Transverse colon (tissue), 4 donors: ENCODE measurements around the gene OR5AN1. TPM values are rescaled to one million over a fixed set of nuclear protein-coding genes. Genes with fewer than 3 reads are reported as not detected.

Experiments used
- DNase-seq: peaks from one replicate; pipeline ENCODE4 v3.0.0-alpha.2; 2019
- H3K27ac ChIP-seq, 4 donors: fragments of 200-600 bp; sonication (generic); 2 replicates each; pipeline ENCODE4 v1.5.1; 2016 to 2018; ENCODE audit warnings: inconsistent platforms in 4 of 4
- H3K27me3 ChIP-seq: fragments of 200-600 bp; sonication (generic); 2 replicates; pipeline ENCODE4 v1.5.1; 2017; ENCODE audit warnings: inconsistent platforms
- H3K36me3 ChIP-seq, 4 donors: fragments of 200-600 bp; sonication (generic); 2 replicates each; pipeline ENCODE4 v1.5.1; 2017 to 2019; ENCODE audit warnings: inconsistent platforms in 4 of 4
- H3K4me1 ChIP-seq, 4 donors: fragments of 200-600 bp; sonication (generic); 2 replicates each; pipeline ENCODE4 v1.5.1; 2017 to 2020; ENCODE audit warnings: inconsistent platforms in 4 of 4
- H3K4me3 ChIP-seq, 4 donors: fragments of 200-600 bp; sonication (generic); 1 replicate in 1 of 4; 2 replicates in 3 of 4; pipeline versions ENCODE4 v1.5.1 to v1.6.1; 2017 to 2019; ENCODE audit warnings: inconsistent platforms in 4 of 4
- H3K9me3 ChIP-seq, 2 donors: fragments of 200-600 bp; sonication (generic); 2 replicates each; pipeline ENCODE4 v1.5.1; 2017 to 2019; ENCODE audit warnings: inconsistent platforms in 2 of 2
- EP300 ChIP-seq: sonication (generic); formaldehyde crosslinking; IDR thresholded peaks from one replicate; pipeline ENCODE4 v1.6.1; 2017; ENCODE audit warnings: antibody characterized with exemption, low read depth
- POLR2A ChIP-seq: fragments of 450-650 bp; IDR thresholded peaks from one replicate; pipeline ENCODE4 v1.6.1; 2016; ENCODE audit warnings: antibody characterized with exemption, mild to moderate bottlenecking, moderate library complexity
- POLR2AphosphoS5 ChIP-seq, 3 donors: sonication (generic); formaldehyde crosslinking; IDR thresholded peaks; one replicate each; pipeline ENCODE4 v1.6.1; 2016; ENCODE audit warnings: antibody characterized with exemption in 3 of 3
- whole genome bisulfite sequencing, 2 donors: methylation state at CpG; one replicate each; pipeline ENCODE4 v1.1.5; 2018; ENCODE audit warnings: low coverage in 1 of 2; 5-methylcytosine and 5-hydroxymethylcytosine counted together
- in situ Hi-C, 4 donors: fragments of 200-750 bp; cut with MboI; loops; one replicate each; pipeline versions ENCODE4 v1.15.0 to v1.15.1; 2017; ENCODE audit warnings: low sequenced_read_pairs in 3 of 4, low pct_ligation_motif_present in 1 of 4, low pct_unique_long_range_greater_than_20kb in 1 of 4
- intact Hi-C: fragments of 100-400 bp; cut with DNase I; formaldehyde crosslinking; loops from one replicate; pipeline ENCODE4 v1.15.1; 2023; ENCODE audit warnings: low total_unique reads
- total RNA-seq, 4 donors: library from RNA; depleted of rRNA; stranded (reverse); fragments of >200 nt; gene quantifications; one replicate each; pipeline ENCODE4 v1.1.0, GENCODE V29; 2016
- TF ChIP-seq, protein P1 (sequence below), 5 experiments: fragments of 200-600 bp in 3 of 5; fragments of 450-650 bp in 2 of 5; sonication (generic) in 3 of 5; IDR thresholded peaks; 1 replicate in 2 of 5; 2 replicates in 3 of 5; pipeline ENCODE4 v1.5.1; 2016 to 2017; ENCODE audit warnings: antibody characterized with exemption in 5 of 5, inconsistent platforms in 3 of 5, mild to moderate bottlenecking in 2 of 5, moderate library complexity in 1 of 5

The OR5AN1 gene
- total RNA-seq, 4 donors from 2014 or later = not detected

DNA sequence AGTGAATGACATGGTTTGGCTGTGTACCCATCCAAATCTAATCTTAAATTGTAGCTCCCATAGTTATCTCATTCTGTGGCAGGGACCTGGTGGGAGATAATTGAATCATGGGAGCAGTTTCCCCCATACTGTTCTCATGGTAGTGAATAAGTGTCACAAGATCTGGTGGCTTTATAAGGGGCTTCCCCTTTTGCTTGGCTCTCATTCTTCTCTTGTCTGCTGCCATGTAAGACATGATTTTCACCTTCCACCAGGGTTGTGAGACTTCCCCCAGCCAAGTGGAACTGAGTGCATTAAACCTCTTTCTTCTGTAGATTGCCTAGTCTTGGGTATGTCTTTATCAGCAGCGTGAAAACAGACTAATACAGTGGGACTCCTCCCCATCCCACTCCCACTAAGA lies 56.4 kb downstream of the OR5AN1 start:
- no peak for TF ChIP-seq POLR2AphosphoS5 (IDR thresholded peaks at IDR 0.05)
- TF ChIP-seq POLR2A = no peak
- TF ChIP-seq, protein P1, sequence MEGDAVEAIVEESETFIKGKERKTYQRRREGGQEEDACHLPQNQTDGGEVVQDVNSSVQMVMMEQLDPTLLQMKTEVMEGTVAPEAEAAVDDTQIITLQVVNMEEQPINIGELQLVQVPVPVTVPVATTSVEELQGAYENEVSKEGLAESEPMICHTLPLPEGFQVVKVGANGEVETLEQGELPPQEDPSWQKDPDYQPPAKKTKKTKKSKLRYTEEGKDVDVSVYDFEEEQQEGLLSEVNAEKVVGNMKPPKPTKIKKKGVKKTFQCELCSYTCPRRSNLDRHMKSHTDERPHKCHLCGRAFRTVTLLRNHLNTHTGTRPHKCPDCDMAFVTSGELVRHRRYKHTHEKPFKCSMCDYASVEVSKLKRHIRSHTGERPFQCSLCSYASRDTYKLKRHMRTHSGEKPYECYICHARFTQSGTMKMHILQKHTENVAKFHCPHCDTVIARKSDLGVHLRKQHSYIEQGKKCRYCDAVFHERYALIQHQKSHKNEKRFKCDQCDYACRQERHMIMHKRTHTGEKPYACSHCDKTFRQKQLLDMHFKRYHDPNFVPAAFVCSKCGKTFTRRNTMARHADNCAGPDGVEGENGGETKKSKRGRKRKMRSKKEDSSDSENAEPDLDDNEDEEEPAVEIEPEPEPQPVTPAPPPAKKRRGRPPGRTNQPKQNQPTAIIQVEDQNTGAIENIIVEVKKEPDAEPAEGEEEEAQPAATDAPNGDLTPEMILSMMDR (IDR thresholded peaks at IDR 0.05) = no peak
- TF ChIP-seq EP300 = no peak
- no peaks in the 10 kb centered on the region for H3K4me1 ChIP-seq
- in situ Hi-C loops = no loop called here
- H3K27ac ChIP-seq = no peak overlapping the region
- no peak for DNase-seq
- H3K4me3 ChIP-seq = no peak overlapping the region
- intact Hi-C loops = no loop called here
- peaks cover 0 to 2% of the 10 kb centered on the region in 2 donors for H3K9me3 ChIP-seq
- no peaks in the 10 kb centered on the region for H3K27me3 ChIP-seq
- 65% methylated on average over 1 of the region's 1 CpG; no CpG with 5 or more reads in 1 of the 2 donors for WGBS, 2 donors
- H3K36me3 ChIP-seq = no peaks in the 10 kb centered on the region

DNA sequence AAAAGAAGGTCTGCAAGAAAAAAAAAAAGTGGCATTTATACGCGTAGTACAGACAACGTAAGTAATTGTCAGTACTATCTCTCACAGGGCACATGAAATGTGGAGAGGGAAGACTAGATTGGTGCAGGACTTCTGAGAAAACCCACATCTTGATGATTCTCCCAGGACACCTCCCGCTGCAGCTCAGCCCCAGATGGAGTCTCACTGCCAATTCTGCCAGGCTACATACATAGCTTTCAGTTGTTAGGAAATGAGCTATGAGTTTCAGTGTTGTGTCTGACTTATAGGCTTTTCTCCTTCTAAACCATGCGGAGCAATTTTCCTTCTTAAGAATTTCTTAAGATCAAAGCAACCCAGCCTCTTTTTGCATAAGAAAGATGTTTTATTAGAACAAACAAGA lies 57.9 kb downstream of the OR5AN1 start:
- no peak for DNase-seq
- Histone ChIP-seq H3K27me3 (no peaks in the 10 kb centered on the region), H3K9me3 (no peaks in the 10 kb centered on the region), H3K27ac (no peak overlapping the region), H3K4me1 (no peaks in the 10 kb centered on the region), H3K36me3 (no peaks in the 10 kb centered on the region), H3K4me3 (no peak overlapping the region)
- TF ChIP-seq POLR2AphosphoS5 (IDR thresholded peaks at IDR 0.05) = no peak
- 82 to 83% methylated on average over 5 of the region's 5 CpGs for WGBS, 2 donors
- intact Hi-C loops = no loop called here
- in situ Hi-C loops = no loop called here

DNA sequence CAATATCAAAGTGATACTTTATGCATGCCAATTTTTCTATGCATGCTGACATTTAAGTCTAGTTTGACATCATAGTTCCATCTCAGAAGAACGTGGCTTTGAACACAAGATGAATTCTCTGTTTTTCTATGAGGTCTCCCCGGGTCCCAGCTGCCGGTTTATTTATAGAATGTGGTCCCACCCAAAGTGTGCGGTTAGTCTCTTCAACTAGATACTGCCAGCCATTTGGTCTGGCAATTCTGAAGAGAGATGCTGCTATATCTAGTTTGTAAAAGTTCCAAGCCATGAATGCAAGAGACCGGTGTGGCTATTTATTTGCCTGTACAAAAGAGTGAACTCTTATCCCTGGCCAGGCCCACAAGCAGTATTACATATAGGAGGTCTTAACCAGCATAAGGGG lies 58.3 kb downstream of the OR5AN1 start:
- TF ChIP-seq, protein P1 (IDR thresholded peaks at IDR 0.05) = no peak
- TF ChIP-seq EP300 = no peak
- TF ChIP-seq POLR2A = no peak
- no peak for TF ChIP-seq POLR2AphosphoS5 (IDR thresholded peaks at IDR 0.05)
- 49 to 53% methylated on average over 5 of the region's 5 CpGs for WGBS, 2 donors
- in situ Hi-C loops = no loop called here
- Histone ChIP-seq H3K4me3 (no peak overlapping the region), H3K4me1 (no peaks in the 10 kb centered on the region), H3K27me3 (no peaks in the 10 kb centered on the region), H3K27ac (no peak overlapping the region), H3K36me3 (no peaks in the 10 kb centered on the region), H3K9me3 (no peaks in the 10 kb centered on the region)
- intact Hi-C loops = no loop called here
- DNase-seq = no peak

DNA sequence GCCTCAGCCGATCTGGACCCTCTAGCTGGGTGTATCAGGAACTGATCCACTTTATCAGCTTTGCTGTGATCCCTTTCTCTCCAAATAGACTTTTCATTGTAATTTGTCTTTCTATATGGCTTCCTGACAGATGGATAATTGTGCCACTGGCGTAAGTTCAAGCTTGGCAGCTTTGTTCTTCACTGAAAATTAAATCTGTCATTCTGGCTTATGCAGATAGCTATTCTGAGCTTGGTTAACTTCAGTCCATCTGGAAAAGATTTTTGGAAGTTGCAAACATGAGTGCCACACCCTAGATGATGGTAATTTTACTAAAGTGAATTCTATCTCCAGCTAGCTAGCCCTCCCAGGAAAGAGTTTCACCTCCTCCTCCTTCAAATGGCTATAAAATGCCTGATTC lies 59.5 kb downstream of the OR5AN1 start:
- no peak overlapping the region for H3K4me3 ChIP-seq
- H3K36me3 ChIP-seq = no peaks in the 10 kb centered on the region
- 60 to 68% methylated on average over 1 to 2 of the region's 2 CpGs for WGBS, 2 donors
- H3K4me1 ChIP-seq = no peaks in the 10 kb centered on the region
- in situ Hi-C loops = no loop called here
- no peaks in the 10 kb centered on the region for H3K9me3 ChIP-seq
- intact Hi-C loops = no loop called here
- DNase-seq = no peak
- H3K27ac ChIP-seq = no peak overlapping the region
- no peaks in the 10 kb centered on the region for H3K27me3 ChIP-seq
- TF ChIP-seq EP300 = no peak
- TF ChIP-seq POLR2AphosphoS5 (IDR thresholded peaks at IDR 0.05) = no peak
- TF ChIP-seq, protein P1 (IDR thresholded peaks at IDR 0.05) = no peak
- TF ChIP-seq POLR2A = no peak

Other genes with a start within 250 kb of the OR5AN1 start
- 10 to 100 TPM; 17.6 to 62.1 (median 26.2) TPM for gene FAM111A, start 216.0 kb upstream of the OR5AN1 start, total RNA-seq
- 10 to 100 TPM; 61.3 to 95.3 (median 77.6) TPM for gene DTX4, start 186.8 kb upstream of the OR5AN1 start, total RNA-seq
- gene MPEG1, start 146.0 kb upstream of the OR5AN1 start, total RNA-seq = 10 to 100 TPM in 1 of 4 donors, 1 to 10 TPM in 3; 4.6 to 16.5 (median 7.5) TPM
- not detected for gene OR5A2, start 67.5 kb downstream of the OR5AN1 start, total RNA-seq
- gene OR5A1, start 77.6 kb downstream of the OR5AN1 start, total RNA-seq = not detected
- not detected for gene OR4D6, start 98.1 kb downstream of the OR5AN1 start, total RNA-seq
- gene OR4D10, start 114.4 kb downstream of the OR5AN1 start, total RNA-seq = not detected
- gene OR4D11, start 144.7 kb downstream of the OR5AN1 start, total RNA-seq = not detected
- not detected for gene OR4D9, start 152.6 kb downstream of the OR5AN1 start, total RNA-seq